SK-N-SH (cell line): ENCODE measurements around the gene POLN. TPM values are rescaled to one million over a fixed set of nuclear protein-coding genes. Genes with fewer than 3 reads are reported as not detected.

Experiments
- CTCF ChIA-PET: fragments of 300-600, 350-600 bp; formaldehyde crosslinking; extraction: SDS; loops from one replicate; lab custom pipeline; 2021; lab: Yijun Ruan, JAX
- POLR2A ChIA-PET: fragments of 350-600 bp; sonication (Branson Sonifier 250); formaldehyde crosslinking; extraction: SDS; loops from one replicate; lab custom pipeline; 2020; ENCODE audit warnings: antibody characterized with exemption, inconsistent platforms; lab: Yijun Ruan, JAX
- DNase-seq: peaks from one replicate; pipeline ENCODE4 v3.0.0; 2012
- H2AFZ ChIP-seq: fragments of 200-600 bp; sonication (generic); 2 replicates; pipeline ENCODE4 v1.8.1; 2016; ENCODE audit warnings: antibody characterized with exemption, mild to moderate bottlenecking, low read depth
- H3F3A ChIP-seq: fragments of 200-600 bp; sonication (generic); replicated peaks from 2 replicates; pipeline ENCODE3; 2016; ENCODE audit warnings: antibody characterized with exemption, mild to moderate bottlenecking; ENCODE audit not compliant: insufficient read depth
- H3K27ac ChIP-seq, 2 experiments: fragments of 200-500 bp in 1 of 2; fragments of 200-600 bp in 1 of 2; sonication (Bioruptor generic) in 1 of 2; sonication (generic), shearing (Covaris generic) in 1 of 2; 2 replicates each; pipeline versions ENCODE4 v1.5.1 to v1.6.1; 2014 to 2016; ENCODE audit warnings: low read depth in 2 of 2, inconsistent platforms in 1 of 2, low read length in 1 of 2, mild to moderate bottlenecking in 1 of 2, mixed read lengths in 1 of 2
- H3K27me3 ChIP-seq: fragments of 200-600 bp; sonication (generic), shearing (Covaris generic); 2 replicates; pipeline ENCODE4 v1.6.1; 2016; ENCODE audit warnings: mixed run types; ENCODE audit not compliant: insufficient read depth
- H3K36me3 ChIP-seq, 2 experiments: fragments of 200-500 bp in 1 of 2; fragments of 200-600 bp in 1 of 2; sonication (Bioruptor generic) in 1 of 2; sonication (generic) in 1 of 2; replicated peaks in 1 of 2; 2 replicates each; pipeline versions ENCODE3 to v1.5.1; 2014 to 2016; ENCODE audit warnings: low read length in 1 of 2, mild to moderate bottlenecking in 1 of 2; ENCODE audit not compliant: insufficient read depth in 2 of 2, control insufficient read depth in 1 of 2
- H3K4me1 ChIP-seq, 2 experiments: fragments of 200-500 bp in 1 of 2; fragments of 200-600 bp in 1 of 2; sonication (Bioruptor generic) in 1 of 2; sonication (generic), shearing (Covaris generic) in 1 of 2; 2 replicates each; pipeline versions ENCODE4 v1.5.1 to v1.6.1; 2014 to 2016; ENCODE audit warnings: low read depth in 1 of 2, low read length in 1 of 2, mixed run types in 1 of 2; ENCODE audit not compliant: insufficient read depth in 2 of 2, control insufficient read depth in 1 of 2
- H3K4me2 ChIP-seq: fragments of 200-600 bp; sonication (generic), shearing (Covaris generic); 2 replicates; pipeline ENCODE4 v1.6.1; 2017; ENCODE audit warnings: mixed run types
- H3K4me3 ChIP-seq, 2 experiments: fragments of 200-500 bp in 1 of 2; fragments of 200-600 bp in 1 of 2; sonication (Bioruptor generic) in 1 of 2; sonication (generic), shearing (Covaris generic) in 1 of 2; 2 replicates each; pipeline versions ENCODE4 v1.5.1 to v1.8.1; 2014 to 2016; ENCODE audit warnings: low read depth in 2 of 2, inconsistent platforms in 1 of 2, low read length in 1 of 2, mild to moderate bottlenecking in 1 of 2, mixed read lengths in 1 of 2, moderate library complexity in 1 of 2
- H3K79me2 ChIP-seq: fragments of 200-600 bp; sonication (generic); 2 replicates; pipeline ENCODE4 v1.8.1; 2017; ENCODE audit warnings: mild to moderate bottlenecking; ENCODE audit not compliant: insufficient read depth
- H3K9ac ChIP-seq: fragments of 200-600 bp; sonication (generic); 2 replicates; pipeline ENCODE4 v1.6.1; 2017; ENCODE audit warnings: mixed run types
- H3K9me2 ChIP-seq: fragments of 200-600 bp; sonication (generic); 2 replicates; pipeline ENCODE4 v1.6.1; 2017; ENCODE audit warnings: mixed run types
- H3K9me3 ChIP-seq: fragments of 200-600 bp; sonication (generic); 2 replicates; pipeline ENCODE4 v1.6.1; 2017; ENCODE audit warnings: mixed run types, mild to moderate bottlenecking, moderate library complexity
- H4K20me1 ChIP-seq: fragments of 200-600 bp; sonication (generic); 2 replicates; pipeline ENCODE4 v1.6.1; 2017; ENCODE audit warnings: mild to moderate bottlenecking, mixed run types; ENCODE audit not compliant: insufficient read depth
- CHD2 ChIP-seq: fragments of 150-350 bp; IDR thresholded peaks from 2 replicates; pipeline ENCODE4 v1.6.1; 2018; ENCODE audit warnings: low read length; ENCODE audit not compliant: partially characterized antibody
- EP300 ChIP-seq, 2 experiments: IDR thresholded peaks; 2 replicates each; pipeline versions ENCODE4 v1.4.0 to v1.6.1; 2012; ENCODE audit warnings: borderline replicate concordance in 1 of 2, low read depth in 1 of 2, low read length in 1 of 2
- FOSL2 ChIP-seq: IDR thresholded peaks from 2 replicates; pipeline ENCODE4 v1.4.0; 2012; ENCODE audit warnings: low read depth, mild to moderate bottlenecking, moderate library complexity, borderline replicate concordance
- FOXJ3 ChIP-seq: sonication (generic); formaldehyde crosslinking; IDR thresholded peaks from 2 replicates; pipeline ENCODE4 v1.5.1; 2020; ENCODE audit warnings: mild to moderate bottlenecking, missing genetic modification reagents
- GATA2 ChIP-seq: sonication (generic); formaldehyde crosslinking; IDR thresholded peaks from 2 replicates; pipeline ENCODE4 v1.5.0; 2020; ENCODE audit warnings: mild to moderate bottlenecking, missing genetic modification reagents
- MXI1 ChIP-seq: IDR thresholded peaks from 2 replicates; pipeline ENCODE4 v1.6.1; 2012; ENCODE audit warnings: mild to moderate bottlenecking, low read depth, low read length, improper control_type of control experiment
- NFIC ChIP-seq: IDR thresholded peaks from 2 replicates; pipeline ENCODE4 v1.4.0; 2012; ENCODE audit warnings: borderline replicate concordance
- RCOR1 ChIP-seq: fragments of 150-350 bp; IDR thresholded peaks from 2 replicates; pipeline ENCODE4 v1.6.1; 2017; ENCODE audit warnings: antibody characterized with exemption, low read length
- RXRA ChIP-seq: IDR thresholded peaks from 2 replicates; pipeline ENCODE4 v1.4.0; 2012; ENCODE audit warnings: low read depth, mild to moderate bottlenecking, borderline replicate concordance
- SIN3A ChIP-seq: IDR thresholded peaks from 2 replicates; pipeline ENCODE4 v1.6.1; 2012; ENCODE audit warnings: low read depth, mild to moderate bottlenecking, low read length, moderate library complexity, borderline replicate concordance
- SMC3 ChIP-seq: IDR thresholded peaks from 2 replicates; pipeline ENCODE4 v1.6.1; 2012; ENCODE audit warnings: low read depth, low read length, improper control_type of control experiment
- TCF12 ChIP-seq: IDR thresholded peaks from 2 replicates; pipeline ENCODE4 v1.4.0; 2012
- TEAD4 ChIP-seq: IDR thresholded peaks from 2 replicates; pipeline ENCODE4 v1.4.0; 2012; ENCODE audit warnings: mild to moderate bottlenecking, borderline replicate concordance; ENCODE audit not compliant: insufficient read depth
- YY1 ChIP-seq: IDR thresholded peaks from 2 replicates; pipeline ENCODE4 v1.4.0; 2012; ENCODE audit warnings: low read depth, mild to moderate bottlenecking
- WGBS: methylation state at CpG from one replicate; pipeline ENCODE4 v1.1.6; 2017; ENCODE audit warnings: low lambda C conversion rate; 5-methylcytosine and 5-hydroxymethylcytosine counted together
- polyA plus RNA-seq, 3 experiments: library from polyadenylated mRNA; depleted of rRNA; stranded (reverse); fragments of >200 nt; gene quantifications; 2 replicates each; pipeline ENCODE4 v1.2.3, GENCODE V29; 2012
- TF ChIP-seq, protein P1 (sequence below): fragments of 150-350 bp; IDR thresholded peaks from 2 replicates; pipeline ENCODE4 v1.6.1; 2016; ENCODE audit warnings: mild to moderate bottlenecking, low read depth, low read length
- TF ChIP-seq, protein P2 (sequence below): IDR thresholded peaks from 2 replicates; pipeline ENCODE4 v1.4.0; 2012; ENCODE audit warnings: low read depth
- TF ChIP-seq, protein P3 (sequence below): fragments of 200-600 bp; sonication (generic); IDR thresholded peaks from 2 replicates; pipeline ENCODE4 v1.6.1; 2017; ENCODE audit warnings: antibody characterized with exemption, mild to moderate bottlenecking, moderate library complexity
- TF ChIP-seq, protein P4 (sequence below): fragments of 150-350 bp; IDR thresholded peaks from 2 replicates; pipeline ENCODE4 v1.6.1; 2017; ENCODE audit warnings: antibody characterized with exemption, low read length, low read depth, borderline replicate concordance
- TF ChIP-seq, protein P5 (sequence below): IDR thresholded peaks from 2 replicates; pipeline ENCODE4; 2012

The POLN gene
- polyA plus RNA-seq, 1 of the 3 experiments (the other 2 are of a cell fraction): 0.67 TPM

DNA sequence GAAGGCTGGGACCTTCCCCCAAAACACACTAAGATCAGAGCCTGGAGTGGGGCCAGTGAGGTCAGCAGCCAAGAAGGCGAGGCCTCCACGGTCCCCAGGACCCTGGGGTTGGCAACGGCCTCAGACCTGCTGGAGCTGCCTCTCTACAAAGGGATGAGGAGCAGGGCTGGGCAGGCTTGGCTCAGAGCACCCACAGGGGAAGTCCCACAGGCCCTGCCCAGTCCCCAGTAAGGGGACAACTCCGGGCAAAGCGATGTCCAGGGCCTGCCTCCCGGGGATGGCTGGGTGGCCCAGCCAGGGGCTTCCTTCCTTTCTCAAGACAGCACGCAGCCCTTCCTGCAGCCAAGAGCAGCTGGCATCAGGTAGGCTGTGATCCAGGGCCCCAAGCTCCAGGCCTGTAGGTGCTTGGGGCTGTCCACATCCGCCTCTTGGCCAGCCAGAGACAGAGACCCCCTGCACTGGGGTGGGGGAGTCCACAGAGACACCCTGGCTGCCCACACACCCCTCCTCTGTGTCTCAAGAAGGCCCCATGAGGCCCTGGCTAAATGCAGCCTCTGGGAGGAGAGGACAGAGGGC lies 14.3 kb upstream of the POLN start:
- H4K20me1 ChIP-seq: peaks cover 78% of the 10 kb centered on the region
- no peaks in the 10 kb centered on the region for H3K27me3 ChIP-seq
- H3K9me3 ChIP-seq: no peaks in the 10 kb centered on the region
- WGBS: 100% methylated on average over 1 of the region's 8 CpGs
- no peaks in the 10 kb centered on the region for H3K9me2 ChIP-seq
- peak; percentile 24 for DNase-seq
- H3F3A ChIP-seq: no peaks in the 10 kb centered on the region
- no peak overlapping the region; a peak in 1 of 4 replicates for H3K27ac ChIP-seq
- ChIA-PET CTCF (no interaction called here), POLR2A (no interaction called here)
- peaks cover 5 to 54% of the 10 kb centered on the region in 2 experiments; a peak in 2 of 4 replicates for H3K4me1 ChIP-seq
- H3K79me2 ChIP-seq: peaks cover 46% of the 10 kb centered on the region
- H3K4me3 ChIP-seq: no peak overlapping the region
- H3K9ac ChIP-seq: no peak overlapping the region
- no peak overlapping the region for H2AFZ ChIP-seq
- TF ChIP-seq EP300 (IDR thresholded peaks at IDR 0.05; ENCODE audit: borderline replicate concordance in 1 of 2, low read depth in 1 of 2, low read length in 1 of 2): no peak
- TF ChIP-seq, protein P1, sequence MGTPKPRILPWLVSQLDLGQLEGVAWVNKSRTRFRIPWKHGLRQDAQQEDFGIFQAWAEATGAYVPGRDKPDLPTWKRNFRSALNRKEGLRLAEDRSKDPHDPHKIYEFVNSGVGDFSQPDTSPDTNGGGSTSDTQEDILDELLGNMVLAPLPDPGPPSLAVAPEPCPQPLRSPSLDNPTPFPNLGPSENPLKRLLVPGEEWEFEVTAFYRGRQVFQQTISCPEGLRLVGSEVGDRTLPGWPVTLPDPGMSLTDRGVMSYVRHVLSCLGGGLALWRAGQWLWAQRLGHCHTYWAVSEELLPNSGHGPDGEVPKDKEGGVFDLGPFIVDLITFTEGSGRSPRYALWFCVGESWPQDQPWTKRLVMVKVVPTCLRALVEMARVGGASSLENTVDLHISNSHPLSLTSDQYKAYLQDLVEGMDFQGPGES: no peak
- TF ChIP-seq NFIC: no peak
- no peak for TF ChIP-seq TEAD4
- TF ChIP-seq, protein P2, sequence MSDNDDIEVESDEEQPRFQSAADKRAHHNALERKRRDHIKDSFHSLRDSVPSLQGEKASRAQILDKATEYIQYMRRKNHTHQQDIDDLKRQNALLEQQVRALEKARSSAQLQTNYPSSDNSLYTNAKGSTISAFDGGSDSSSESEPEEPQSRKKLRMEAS: no peak
- no peak for TF ChIP-seq MXI1
- no peak for TF ChIP-seq SMC3
- H3K36me3 ChIP-seq: peaks cover 0 to 54% of the 10 kb centered on the region in 2 experiments
- H3K4me2 ChIP-seq: no peak overlapping the region

DNA sequence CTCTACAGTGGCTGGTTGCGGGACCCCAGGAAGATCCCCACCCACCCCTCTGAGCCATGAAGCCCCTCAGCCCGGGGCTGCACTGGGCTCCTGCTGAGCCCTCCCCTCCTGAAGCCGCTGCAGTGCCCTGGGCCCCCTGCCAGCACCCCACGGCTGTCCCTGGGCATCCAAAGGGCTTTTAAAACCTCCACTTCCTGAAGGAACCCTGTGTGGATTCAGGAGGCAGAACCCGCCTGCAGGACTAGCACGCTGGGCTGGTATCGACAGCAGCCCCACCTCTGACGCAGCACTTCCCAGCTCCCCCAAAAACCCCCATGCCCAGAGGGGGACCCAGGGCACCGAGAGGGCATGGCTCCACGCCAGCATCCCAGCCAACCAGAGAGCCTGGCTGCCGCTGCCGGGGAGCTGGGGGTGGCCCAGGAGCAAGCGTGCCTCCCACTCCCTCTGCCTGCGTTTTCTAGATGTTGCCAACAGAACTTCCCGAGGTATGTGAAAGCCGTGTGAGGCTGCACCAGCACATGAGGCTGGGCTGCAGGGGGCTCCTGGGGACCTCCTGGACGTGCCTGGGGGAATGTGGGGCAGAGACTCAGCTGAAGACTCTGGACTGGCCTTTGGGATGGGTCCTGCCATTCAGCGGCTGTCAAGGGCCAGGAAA lies 13.7 kb upstream of the POLN start:
- H3K79me2 ChIP-seq: peaks cover 40% of the 10 kb centered on the region
- TF ChIP-seq FOXJ3 (CRISPR knock-in tag) (no peak), TCF12 (no peak), NFIC (no peak), CHD2 (no peak), SIN3A (no peak), YY1 (no peak), GATA2 (CRISPR knock-in tag) (no peak), FOSL2 (no peak), RXRA (no peak), RCOR1 (no peak)
- TF ChIP-seq, protein P3, sequence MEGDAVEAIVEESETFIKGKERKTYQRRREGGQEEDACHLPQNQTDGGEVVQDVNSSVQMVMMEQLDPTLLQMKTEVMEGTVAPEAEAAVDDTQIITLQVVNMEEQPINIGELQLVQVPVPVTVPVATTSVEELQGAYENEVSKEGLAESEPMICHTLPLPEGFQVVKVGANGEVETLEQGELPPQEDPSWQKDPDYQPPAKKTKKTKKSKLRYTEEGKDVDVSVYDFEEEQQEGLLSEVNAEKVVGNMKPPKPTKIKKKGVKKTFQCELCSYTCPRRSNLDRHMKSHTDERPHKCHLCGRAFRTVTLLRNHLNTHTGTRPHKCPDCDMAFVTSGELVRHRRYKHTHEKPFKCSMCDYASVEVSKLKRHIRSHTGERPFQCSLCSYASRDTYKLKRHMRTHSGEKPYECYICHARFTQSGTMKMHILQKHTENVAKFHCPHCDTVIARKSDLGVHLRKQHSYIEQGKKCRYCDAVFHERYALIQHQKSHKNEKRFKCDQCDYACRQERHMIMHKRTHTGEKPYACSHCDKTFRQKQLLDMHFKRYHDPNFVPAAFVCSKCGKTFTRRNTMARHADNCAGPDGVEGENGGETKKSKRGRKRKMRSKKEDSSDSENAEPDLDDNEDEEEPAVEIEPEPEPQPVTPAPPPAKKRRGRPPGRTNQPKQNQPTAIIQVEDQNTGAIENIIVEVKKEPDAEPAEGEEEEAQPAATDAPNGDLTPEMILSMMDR: no peak
- TF ChIP-seq, protein P4, sequence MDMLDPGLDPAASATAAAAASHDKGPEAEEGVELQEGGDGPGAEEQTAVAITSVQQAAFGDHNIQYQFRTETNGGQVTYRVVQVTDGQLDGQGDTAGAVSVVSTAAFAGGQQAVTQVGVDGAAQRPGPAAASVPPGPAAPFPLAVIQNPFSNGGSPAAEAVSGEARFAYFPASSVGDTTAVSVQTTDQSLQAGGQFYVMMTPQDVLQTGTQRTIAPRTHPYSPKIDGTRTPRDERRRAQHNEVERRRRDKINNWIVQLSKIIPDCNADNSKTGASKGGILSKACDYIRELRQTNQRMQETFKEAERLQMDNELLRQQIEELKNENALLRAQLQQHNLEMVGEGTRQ: no peak
- TF ChIP-seq, protein P1: no peak
- TF ChIP-seq, protein P5, sequence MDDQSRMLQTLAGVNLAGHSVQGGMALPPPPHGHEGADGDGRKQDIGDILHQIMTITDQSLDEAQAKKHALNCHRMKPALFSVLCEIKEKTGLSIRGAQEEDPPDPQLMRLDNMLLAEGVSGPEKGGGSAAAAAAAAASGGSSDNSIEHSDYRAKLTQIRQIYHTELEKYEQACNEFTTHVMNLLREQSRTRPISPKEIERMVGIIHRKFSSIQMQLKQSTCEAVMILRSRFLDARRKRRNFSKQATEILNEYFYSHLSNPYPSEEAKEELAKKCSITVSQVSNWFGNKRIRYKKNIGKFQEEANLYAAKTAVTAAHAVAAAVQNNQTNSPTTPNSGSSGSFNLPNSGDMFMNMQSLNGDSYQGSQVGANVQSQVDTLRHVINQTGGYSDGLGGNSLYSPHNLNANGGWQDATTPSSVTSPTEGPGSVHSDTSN: no peak

More for the DNA sequence above, 13.7 kb upstream of the POLN start:
- Histone ChIP-seq H3K27ac (peak overlapping the region in 1 of 2 experiments; percentile 22; a peak in 1 of 4 replicates), H4K20me1 (peaks cover 78% of the 10 kb centered on the region), H3K9me3 (no peaks in the 10 kb centered on the region), H3K9ac (no peak overlapping the region), H3F3A (no peaks in the 10 kb centered on the region), H3K4me2 (no peak overlapping the region), H3K4me3 (no peak overlapping the region), H3K36me3 (peaks cover 0 to 61% of the 10 kb centered on the region in 2 experiments), H3K27me3 (no peaks in the 10 kb centered on the region), H2AFZ (no peak overlapping the region), H3K4me1 (peaks cover 5 to 52% of the 10 kb centered on the region in 2 experiments; a peak in 2 of 4 replicates), H3K9me2 (no peaks in the 10 kb centered on the region)
- peak; percentile 53 for DNase-seq
- CTCF ChIA-PET: interaction anchor here (0.8 kb wide), 1 partner anchor 36 kb away, joined by 3 read pairs; no protein-coding TSS in a partner anchor
- POLR2A ChIA-PET: no interaction called here
- WGBS: 67% methylated on average over 12 of the region's 18 CpGs
